ENCODE measurements around the gene EMC8. TPM values are rescaled to one million over a fixed set of nuclear protein-coding genes. Genes with fewer than 3 reads are reported as not detected.
"Not testable (repeated sequence)": the region's sequence is repeated elsewhere in the genome, so short reads cannot be mapped to it uniquely, and the experiment has no call there.

EMC8 gene
- total RNA-seq, 6 experiments from 2014 or later: 9.2 to 22.4 (median 12.1) TPM

GRCh38 chr16:85808926-85809325 lies 9.6 kb upstream of the EMC8 start:
- WGBS (ENCODE audit: insufficient coverage, low coverage, low lambda C conversion rate, missing lambda C conversion rate): 98% methylated on average over 4 of the region's 7 CpGs
- Histone ChIP-seq H3K27ac (no peak overlapping the region), H3K36me3 (peaks cover 0 to 28% (median 16%) of the 10 kb centered on the region in 4 donors), H3K9me3 (no peaks in the 10 kb centered on the region), H3K4me1 (no peaks in the 10 kb centered on the region), H3K27me3 (no peaks in the 10 kb centered on the region), H3K4me3 (no peak overlapping the region)
- no peak for TF ChIP-seq CTCF (IDR thresholded peaks at IDR 0.05)
- TF ChIP-seq POLR2A (IDR thresholded peaks at IDR 0.05): no peak
- intact Hi-C loops (cut with DNase I): no loop called here
- DNase-seq (no peak), ATAC-seq (peak in 1 of 4 donors; percentile 17)

GRCh38 chr16:85808104-85808503 lies 8.8 kb upstream of the EMC8 start:
- 83% methylated on average over 2 of the region's 27 CpGs for WGBS (ENCODE audit: insufficient coverage, low coverage, low lambda C conversion rate, missing lambda C conversion rate)
- H3K4me3 ChIP-seq; H3K27me3 ChIP-seq; H3K9me3 ChIP-seq; H3K4me1 ChIP-seq; DNase-seq; intact Hi-C loops (cut with DNase I); ATAC-seq; H3K27ac ChIP-seq: not testable (repeated sequence)
- peaks cover 0 to 36% (median 18%) of the 10 kb centered on the region in 4 donors for H3K36me3 ChIP-seq

GRCh38 chr16:85807340-85807739 lies 8.0 kb upstream of the EMC8 start:
- H3K27ac ChIP-seq; H3K9me3 ChIP-seq; ATAC-seq; intact Hi-C loops (cut with DNase I); H3K4me1 ChIP-seq; DNase-seq; H3K27me3 ChIP-seq; H3K4me3 ChIP-seq: not testable (repeated sequence)
- peaks cover 0 to 44% (median 23%) of the 10 kb centered on the region in 4 donors for H3K36me3 ChIP-seq
- 78% methylated on average over 6 of the region's 6 CpGs for WGBS (ENCODE audit: insufficient coverage, low coverage, low lambda C conversion rate, missing lambda C conversion rate)

GRCh38 chr16:85806539-85806938 lies 7.2 kb upstream of the EMC8 start:
- H3K4me3 ChIP-seq: no peak overlapping the region
- H3K4me1 ChIP-seq: no peaks in the 10 kb centered on the region
- intact Hi-C loops (cut with DNase I): no loop called here
- no peak for TF ChIP-seq CTCF (IDR thresholded peaks at IDR 0.05)
- TF ChIP-seq POLR2A (IDR thresholded peaks at IDR 0.05): no peak
- no peaks in the 10 kb centered on the region for H3K27me3 ChIP-seq
- H3K9me3 ChIP-seq: no peaks in the 10 kb centered on the region
- no peak for DNase-seq
- H3K36me3 ChIP-seq: peaks cover 0 to 52% (median 23%) of the 10 kb centered on the region in 4 donors
- ATAC-seq: no peak
- WGBS (ENCODE audit: insufficient coverage, low coverage, low lambda C conversion rate, missing lambda C conversion rate): 93% methylated on average over 5 of the region's 11 CpGs
- no peak overlapping the region for H3K27ac ChIP-seq

GRCh38 chr16:85805442-85806045 lies 6.2 kb upstream of the EMC8 start:
- intact Hi-C loops (cut with DNase I): no loop called here
- DNase-seq (no peak), ATAC-seq (no peak)
- H3K9me3 ChIP-seq: no peaks in the 10 kb centered on the region
- peaks cover 0 to 6% (median 2%) of the 10 kb centered on the region in 4 donors for H3K4me1 ChIP-seq
- no peak overlapping the region for H3K4me3 ChIP-seq
- WGBS (ENCODE audit: insufficient coverage, low coverage, low lambda C conversion rate, missing lambda C conversion rate): 91% methylated on average over 15 of the region's 18 CpGs
- TF ChIP-seq POLR2A (IDR thresholded peaks at IDR 0.05) (no peak), CTCF (IDR thresholded peaks at IDR 0.05) (no peak)
- H3K36me3 ChIP-seq: peaks cover 0 to 55% (median 23%) of the 10 kb centered on the region in 4 donors
- no peak overlapping the region for H3K27ac ChIP-seq
- no peaks in the 10 kb centered on the region for H3K27me3 ChIP-seq

Measured in right lobe of liver (tissue), 6 donors.